Calu3 (cell line): Measurements from ENCODE around the gene RASSF7. TPM values are rescaled to one million over a fixed set of nuclear protein-coding genes. Genes with fewer than 3 reads are reported as not detected.

ENCODE experiments used
- BruUV-seq: library from RNA; stranded (reverse); fragments of 400-500 nt; replicated peaks from 2 replicates; lab custom pipeline; 2021; lab: Mats Ljungman, UMichigan
- CTCF ChIA-PET: fragments of 300-600 bp; sonication (Branson Sonifier 250); formaldehyde crosslinking; loops from one replicate; lab custom pipeline; 2022; ENCODE audit warnings: antibody characterized with exemption; lab: Charles Lee
- DNase-seq: peaks from one replicate; pipeline ENCODE4 v3.0.0; 2022
- H3K27ac Mint-ChIP-seq: one replicate; pipeline ENCODE4 v1.8.0; 2022; ENCODE audit warnings: mixed read lengths; ENCODE audit not compliant: unreplicated experiment
- H3K27me3 Mint-ChIP-seq: one replicate; pipeline ENCODE4 v1.8.0; 2022; ENCODE audit warnings: mixed read lengths; ENCODE audit not compliant: unreplicated experiment
- H3K36me3 Mint-ChIP-seq: one replicate; pipeline ENCODE4 v1.8.0; 2022; ENCODE audit warnings: mild to moderate bottlenecking, moderate library complexity, mixed read lengths; ENCODE audit not compliant: insufficient read depth, unreplicated experiment
- H3K4me1 Mint-ChIP-seq: one replicate; pipeline ENCODE4 v1.8.0; 2022; ENCODE audit warnings: mild to moderate bottlenecking, low read depth, mixed read lengths; ENCODE audit not compliant: unreplicated experiment
- H3K4me3 Mint-ChIP-seq: one replicate; pipeline ENCODE4 v1.8.0; 2022; ENCODE audit warnings: mild to moderate bottlenecking, low read depth, moderate library complexity, mixed read lengths; ENCODE audit not compliant: unreplicated experiment
- H3K9me3 Mint-ChIP-seq: one replicate; pipeline ENCODE4 v1.8.0; 2022; ENCODE audit warnings: low read depth, mixed read lengths; ENCODE audit not compliant: unreplicated experiment
- intact Hi-C: fragments of 100-400 bp; cut with micrococcal nuclease; formaldehyde crosslinking; loops from one replicate; pipeline ENCODE4 v1.10.0; 2022; ENCODE audit not compliant: unreplicated experiment
- total RNA-seq: library from RNA; stranded (reverse); gene quantifications from 2 replicates; pipeline ENCODE4 v1.2.3, GENCODE V29; 2022
- TF ChIP-seq, protein P1 (sequence below): fragments of 200-600 bp; IDR thresholded peaks from one replicate; pipeline ENCODE4 v1.8.0; 2022; ENCODE audit warnings: antibody characterized with exemption; ENCODE audit not compliant: unreplicated experiment

The RASSF7 gene
- total RNA-seq, 1 experiment from 2014 or later = 93.3 TPM

DNA sequence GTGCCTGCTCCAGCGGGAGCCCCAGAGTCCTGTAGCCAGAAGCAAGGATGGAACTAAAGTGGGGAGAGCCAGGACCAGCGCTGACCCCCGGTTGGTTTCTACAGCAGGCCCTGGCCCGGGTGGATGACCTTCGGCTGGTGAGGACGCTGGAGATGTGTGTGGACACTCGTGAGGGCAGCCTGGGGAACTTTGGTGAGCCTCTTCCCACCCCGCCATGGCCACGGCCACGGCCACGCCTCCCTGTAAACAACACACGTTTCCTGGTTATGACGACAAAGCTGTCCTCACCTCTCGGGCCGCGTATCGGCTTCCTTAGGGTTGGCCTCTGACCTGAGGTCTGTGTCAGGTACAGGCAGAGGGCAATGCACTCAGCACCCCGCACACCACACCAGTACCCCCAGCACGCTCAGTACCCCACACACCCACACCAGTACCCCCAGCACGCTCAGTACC is 19.3 kb upstream of the RASSF7 start:
- TF ChIP-seq, protein P1, sequence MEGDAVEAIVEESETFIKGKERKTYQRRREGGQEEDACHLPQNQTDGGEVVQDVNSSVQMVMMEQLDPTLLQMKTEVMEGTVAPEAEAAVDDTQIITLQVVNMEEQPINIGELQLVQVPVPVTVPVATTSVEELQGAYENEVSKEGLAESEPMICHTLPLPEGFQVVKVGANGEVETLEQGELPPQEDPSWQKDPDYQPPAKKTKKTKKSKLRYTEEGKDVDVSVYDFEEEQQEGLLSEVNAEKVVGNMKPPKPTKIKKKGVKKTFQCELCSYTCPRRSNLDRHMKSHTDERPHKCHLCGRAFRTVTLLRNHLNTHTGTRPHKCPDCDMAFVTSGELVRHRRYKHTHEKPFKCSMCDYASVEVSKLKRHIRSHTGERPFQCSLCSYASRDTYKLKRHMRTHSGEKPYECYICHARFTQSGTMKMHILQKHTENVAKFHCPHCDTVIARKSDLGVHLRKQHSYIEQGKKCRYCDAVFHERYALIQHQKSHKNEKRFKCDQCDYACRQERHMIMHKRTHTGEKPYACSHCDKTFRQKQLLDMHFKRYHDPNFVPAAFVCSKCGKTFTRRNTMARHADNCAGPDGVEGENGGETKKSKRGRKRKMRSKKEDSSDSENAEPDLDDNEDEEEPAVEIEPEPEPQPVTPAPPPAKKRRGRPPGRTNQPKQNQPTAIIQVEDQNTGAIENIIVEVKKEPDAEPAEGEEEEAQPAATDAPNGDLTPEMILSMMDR = no peak
- Mint-ChIP-seq H3K27me3 (no peaks in the 10 kb centered on the region), H3K9me3 (no peaks in the 10 kb centered on the region), H3K36me3 (peaks cover 18% of the 10 kb centered on the region), H3K27ac (no peak overlapping the region), H3K4me3 (no peak overlapping the region), H3K4me1 (peaks cover under 1% of the 10 kb centered on the region)
- no peak for DNase-seq
- no TSS peak for BruUV-seq
- CTCF ChIA-PET = no interaction called here
- intact Hi-C loops = no loop called here

DNA sequence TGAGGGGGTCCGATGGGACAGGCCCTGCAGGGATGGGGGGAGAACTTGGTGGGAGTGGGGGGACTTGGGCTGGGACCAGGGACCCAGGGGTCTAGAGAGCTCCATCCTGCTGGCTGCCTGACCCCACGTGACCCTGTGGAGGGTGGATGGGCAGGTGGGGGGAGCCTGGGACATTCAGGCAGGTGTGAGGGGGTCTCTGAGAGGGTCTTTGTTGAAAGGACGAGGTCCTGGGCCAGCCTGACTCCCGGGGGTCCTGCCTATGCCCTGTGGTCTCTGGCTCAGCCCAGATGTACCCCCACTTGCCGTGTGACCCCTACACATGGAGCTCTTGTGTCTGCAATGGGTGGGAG is 16.0 kb upstream of the RASSF7 start:
- no peaks in the 10 kb centered on the region for H3K27me3 Mint-ChIP-seq
- H3K36me3 Mint-ChIP-seq = no peaks in the 10 kb centered on the region
- H3K4me3 Mint-ChIP-seq = no peak overlapping the region
- no TSS peak for BruUV-seq
- TF ChIP-seq, protein P1 = no peak
- H3K9me3 Mint-ChIP-seq = no peaks in the 10 kb centered on the region
- no peak for DNase-seq
- intact Hi-C loops = no loop called here
- no peaks in the 10 kb centered on the region for H3K4me1 Mint-ChIP-seq
- CTCF ChIA-PET = interaction anchor here (1.1 kb wide), 1 partner anchor 219 kb away, joined by 3 read pairs; no protein-coding TSS in a partner anchor
- H3K27ac Mint-ChIP-seq = no peak overlapping the region

DNA sequence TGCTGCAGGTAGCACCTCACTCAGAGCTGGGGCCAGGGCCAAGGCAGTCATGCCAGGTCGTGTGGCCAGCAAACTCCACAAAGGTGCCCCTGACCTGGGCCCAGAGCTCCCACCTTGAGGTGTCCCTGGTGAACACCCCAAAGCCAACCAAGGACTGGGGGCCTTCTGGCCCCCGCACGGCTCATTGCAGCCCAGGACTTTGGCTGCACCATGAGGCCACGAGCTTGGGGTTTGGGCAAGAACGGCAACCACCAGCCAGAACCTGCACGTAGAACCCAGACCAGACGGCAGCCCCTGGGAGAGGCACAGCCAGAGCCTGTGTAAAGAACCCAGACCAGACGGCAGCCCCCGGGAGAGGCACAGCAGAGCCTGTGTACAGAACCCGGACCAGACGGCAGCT is 15.6 kb upstream of the RASSF7 start:
- Mint-ChIP-seq H3K9me3 (no peaks in the 10 kb centered on the region), H3K4me3 (no peak overlapping the region), H3K27ac (no peak overlapping the region), H3K4me1 (no peaks in the 10 kb centered on the region), H3K27me3 (no peaks in the 10 kb centered on the region), H3K36me3 (no peaks in the 10 kb centered on the region)
- intact Hi-C loops = no loop called here
- TF ChIP-seq, protein P1 = no peak
- no peak for DNase-seq
- CTCF ChIA-PET = interaction anchor here (1.1 kb wide), 1 partner anchor 218 kb away, joined by 3 read pairs; no protein-coding TSS in a partner anchor
- BruUV-seq = no TSS peak

DNA sequence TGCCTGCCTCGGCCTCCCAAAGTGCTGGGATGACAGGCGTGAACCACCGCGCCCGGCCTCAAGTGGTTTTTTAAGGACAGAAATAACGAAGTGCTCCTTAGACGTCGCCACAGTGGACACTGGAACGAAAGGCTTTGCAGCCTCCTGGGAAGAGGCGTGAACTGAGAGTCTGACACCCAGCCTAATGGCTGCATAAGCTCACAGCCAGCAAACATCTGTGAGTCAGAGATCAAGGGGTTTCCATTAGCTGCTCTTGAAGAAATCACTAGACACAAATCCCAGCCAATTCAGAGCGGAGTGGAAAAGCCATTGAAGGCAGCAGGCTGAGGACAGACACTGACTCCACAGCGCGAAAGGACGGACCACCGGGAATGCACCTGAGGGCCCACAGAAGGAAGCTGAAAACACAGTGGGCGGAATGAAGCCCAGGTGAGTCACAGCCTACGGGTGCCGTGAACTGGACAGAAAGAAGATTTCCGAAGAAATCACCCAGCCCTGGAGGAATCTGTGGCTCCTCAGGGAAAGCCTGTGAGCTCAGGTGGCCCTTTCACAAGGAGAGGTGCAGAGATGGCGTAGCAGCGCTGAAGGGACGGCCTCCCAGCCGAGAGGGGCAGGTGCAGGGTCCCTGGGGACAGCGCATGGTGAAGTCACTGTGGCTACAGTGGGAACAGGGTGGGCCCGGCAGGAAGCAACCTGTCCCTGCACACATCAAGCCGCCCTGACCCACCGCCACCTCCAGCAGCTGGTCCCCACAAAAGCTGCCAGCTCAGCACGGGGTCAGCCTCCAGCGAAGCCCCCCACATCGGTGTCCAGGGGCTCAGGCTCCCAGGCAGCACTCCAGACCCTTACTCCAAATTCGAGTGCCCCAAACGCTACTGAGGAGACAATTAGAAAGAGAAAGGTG is 11.8 kb upstream of the RASSF7 start:
- peaks cover 10% of the 10 kb centered on the region for H3K36me3 Mint-ChIP-seq
- H3K27ac Mint-ChIP-seq = no peak overlapping the region
- no peak for DNase-seq
- intact Hi-C loops = no loop called here
- H3K9me3 Mint-ChIP-seq = no peaks in the 10 kb centered on the region
- no peaks in the 10 kb centered on the region for H3K27me3 Mint-ChIP-seq
- CTCF ChIA-PET = no interaction called here
- no peaks in the 10 kb centered on the region for H3K4me1 Mint-ChIP-seq
- no peak overlapping the region for H3K4me3 Mint-ChIP-seq
- no TSS peak for BruUV-seq
- TF ChIP-seq, protein P1 = no peak
